HG03039 (cell line): Measurements from ENCODE around the gene GPR17.

Source experiments
- ATAC-seq: cut with Tn5 transposase; IDR thresholded peaks from one replicate; pipeline ENCODE4 v1.9.1; 2021; ENCODE audit warnings: mild to moderate bottlenecking, moderate library complexity; ENCODE audit not compliant: unreplicated experiment

The GPR17 gene

DNA sequence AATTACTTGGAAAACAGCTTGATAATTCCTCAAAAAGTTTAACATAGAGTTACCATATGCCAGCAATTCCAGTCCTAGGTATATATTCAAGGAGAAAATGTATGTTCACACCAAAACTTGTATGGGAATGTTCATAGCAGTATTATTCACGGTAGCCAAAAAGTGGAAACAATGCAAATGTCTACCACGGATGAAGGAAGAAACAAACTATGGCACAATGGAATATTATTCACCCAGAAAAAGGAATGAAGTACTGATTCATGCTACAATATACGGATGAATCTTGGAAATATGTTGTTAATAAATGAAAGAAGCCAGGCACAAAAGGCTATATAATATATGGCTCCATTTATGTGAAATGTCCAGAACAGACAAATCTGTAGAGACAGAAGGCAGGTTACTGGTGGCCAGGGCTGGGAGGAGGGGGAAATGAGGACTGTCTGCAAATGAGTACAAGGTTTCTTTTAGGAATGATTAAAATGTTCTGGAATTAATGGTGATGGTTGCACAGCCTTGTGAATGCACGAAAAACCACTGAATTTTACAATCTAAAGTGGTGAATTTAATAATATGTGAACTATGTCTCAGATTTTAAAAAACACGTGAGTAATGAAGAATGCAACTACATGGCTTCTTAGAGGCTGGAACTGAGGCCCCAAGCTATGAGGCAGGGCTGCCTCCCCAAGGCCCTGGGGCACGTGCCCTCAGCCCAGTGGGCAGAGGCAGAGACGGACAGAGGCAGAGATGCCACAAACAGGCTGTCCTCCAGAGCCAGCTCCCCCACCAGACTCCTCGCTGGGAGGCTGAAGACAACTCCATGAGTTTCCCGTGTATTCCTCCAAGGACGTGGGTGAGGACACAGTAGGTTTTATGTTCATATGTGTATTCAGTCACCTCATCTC is 24.4 kb downstream of the GPR17 start:
- ATAC-seq = no peak

DNA sequence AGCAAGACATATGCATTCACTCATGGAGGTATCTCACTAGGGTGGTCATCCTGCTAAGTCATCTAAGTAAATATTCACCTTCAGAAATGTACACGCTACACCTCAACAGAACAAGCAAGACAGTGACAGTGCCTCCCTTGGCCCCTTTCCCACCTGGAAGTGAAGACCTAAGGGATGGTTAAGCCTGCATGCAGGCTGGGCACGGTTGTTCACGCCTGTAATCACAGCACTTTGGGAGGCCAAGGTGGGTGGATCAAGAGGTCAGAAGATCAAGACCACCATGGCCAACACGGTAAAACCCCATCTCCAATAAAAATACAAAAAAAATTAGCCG is 25.0 kb downstream of the GPR17 start:
- ATAC-seq = no peak

DNA sequence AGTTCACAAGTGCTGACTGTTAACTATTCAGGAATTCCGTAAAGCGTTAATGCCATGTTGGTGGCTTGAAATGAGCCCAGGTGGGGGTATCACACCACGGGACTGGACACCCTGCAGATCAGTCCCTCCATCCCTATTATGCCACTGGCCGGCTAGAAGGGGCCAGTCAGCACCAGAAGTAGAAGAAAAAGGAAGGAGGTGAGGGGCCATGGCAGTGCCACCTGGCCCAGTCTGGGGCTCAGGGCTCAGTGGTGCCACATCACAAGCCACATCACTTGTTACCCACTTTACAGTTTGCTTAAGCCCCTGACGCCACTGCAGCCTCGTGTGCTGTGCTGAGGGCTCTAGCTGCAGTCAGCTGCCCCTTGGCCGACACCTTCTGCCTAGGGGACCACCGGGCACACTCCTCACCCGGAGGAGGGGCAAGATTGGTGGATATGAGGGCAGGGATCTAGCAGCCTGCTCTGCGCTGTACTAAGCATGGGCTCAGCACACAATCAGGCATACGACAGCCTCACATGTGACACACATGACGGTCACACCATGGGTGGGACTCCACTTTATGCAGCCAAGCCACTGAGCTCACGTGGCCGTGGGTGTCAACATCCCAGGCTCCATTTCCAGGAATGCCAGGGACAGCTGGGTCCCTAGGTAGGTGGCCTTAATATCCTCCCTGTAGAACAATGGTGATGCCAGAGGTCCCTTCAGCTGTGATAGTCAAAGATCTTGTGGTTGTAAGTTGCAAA is 25.8 kb downstream of the GPR17 start:
- ATAC-seq = no peak

DNA sequence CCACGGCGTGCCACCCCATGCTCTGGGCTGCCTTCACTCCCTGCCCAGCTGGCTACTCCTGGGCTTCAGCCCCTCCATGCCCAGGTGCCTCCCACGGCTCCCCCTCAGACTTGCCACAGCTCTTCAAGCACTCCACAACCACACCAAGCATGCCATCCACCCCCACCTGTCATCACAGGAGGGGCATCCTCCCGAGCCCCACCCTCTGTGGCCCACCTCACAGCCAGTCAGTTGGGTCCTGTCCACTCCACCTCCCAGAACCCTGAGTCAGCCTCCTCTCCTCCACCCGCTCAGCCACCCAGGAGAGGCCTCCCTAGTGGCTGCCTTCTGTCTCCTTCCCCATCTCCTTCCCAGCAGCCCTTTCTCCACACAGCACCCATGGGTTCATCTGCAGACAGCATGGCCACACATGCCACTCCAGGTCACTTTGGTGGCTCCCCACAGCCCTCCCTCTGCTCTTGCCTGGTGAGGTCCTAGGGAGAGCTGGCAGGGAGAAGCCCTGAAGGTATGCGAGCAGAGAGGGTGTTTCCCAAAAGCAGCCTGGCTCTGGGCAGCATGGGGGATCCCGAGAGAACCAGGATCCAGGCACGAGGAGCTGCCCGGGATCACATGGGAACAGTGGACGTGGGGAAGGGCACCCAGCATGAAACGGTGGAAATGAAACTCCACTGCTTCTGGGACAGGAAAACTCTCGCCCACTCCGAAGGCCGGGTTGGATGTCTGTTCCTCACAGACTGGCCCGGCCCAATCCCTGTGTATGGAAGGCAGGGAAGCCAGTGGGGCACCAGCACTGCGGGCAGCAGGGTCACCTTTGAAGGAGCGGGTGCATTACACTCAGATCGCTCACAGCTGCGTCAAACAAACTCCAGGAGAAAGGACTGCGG is 26.6 kb downstream of the GPR17 start:
- ATAC-seq = no peak

DNA sequence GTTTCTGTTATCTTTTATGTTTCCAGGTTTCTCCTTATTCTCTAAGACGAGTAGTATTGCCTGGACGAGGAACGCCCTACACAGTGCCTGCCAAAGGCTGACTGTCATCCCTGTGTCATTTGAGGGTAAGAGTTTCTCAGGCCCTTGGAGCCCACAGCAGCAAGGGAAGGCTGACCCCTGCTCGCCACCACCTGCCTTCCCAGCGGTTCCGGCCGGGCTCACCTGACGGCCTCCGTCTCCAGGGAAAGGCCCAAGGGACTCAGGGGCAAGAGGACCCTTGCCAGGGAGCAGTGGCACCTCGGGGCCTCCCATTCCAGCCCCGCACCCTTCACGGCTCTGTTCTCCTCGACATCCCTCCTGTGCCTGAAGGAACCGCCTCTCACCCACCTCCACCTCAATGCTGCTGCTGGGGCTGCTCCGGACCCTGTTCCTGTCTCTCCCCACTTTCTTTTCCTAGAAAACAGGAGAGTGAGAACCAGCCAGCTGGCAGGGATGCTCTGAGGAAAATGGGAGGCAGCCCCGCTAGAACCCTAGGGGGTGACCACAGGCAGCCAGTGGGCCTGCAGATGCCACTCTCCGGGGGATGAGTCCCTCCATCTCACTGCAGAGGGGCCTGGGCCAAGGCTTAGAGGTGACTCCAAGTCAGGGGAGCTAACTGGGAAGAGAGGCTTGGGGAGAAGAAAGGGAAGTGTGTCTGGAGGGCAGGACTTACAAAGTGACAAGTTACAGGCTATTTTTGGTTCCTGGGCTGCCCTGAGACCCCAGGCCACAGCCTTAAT is 27.5 kb downstream of the GPR17 start:
- ATAC-seq = no peak

DNA sequence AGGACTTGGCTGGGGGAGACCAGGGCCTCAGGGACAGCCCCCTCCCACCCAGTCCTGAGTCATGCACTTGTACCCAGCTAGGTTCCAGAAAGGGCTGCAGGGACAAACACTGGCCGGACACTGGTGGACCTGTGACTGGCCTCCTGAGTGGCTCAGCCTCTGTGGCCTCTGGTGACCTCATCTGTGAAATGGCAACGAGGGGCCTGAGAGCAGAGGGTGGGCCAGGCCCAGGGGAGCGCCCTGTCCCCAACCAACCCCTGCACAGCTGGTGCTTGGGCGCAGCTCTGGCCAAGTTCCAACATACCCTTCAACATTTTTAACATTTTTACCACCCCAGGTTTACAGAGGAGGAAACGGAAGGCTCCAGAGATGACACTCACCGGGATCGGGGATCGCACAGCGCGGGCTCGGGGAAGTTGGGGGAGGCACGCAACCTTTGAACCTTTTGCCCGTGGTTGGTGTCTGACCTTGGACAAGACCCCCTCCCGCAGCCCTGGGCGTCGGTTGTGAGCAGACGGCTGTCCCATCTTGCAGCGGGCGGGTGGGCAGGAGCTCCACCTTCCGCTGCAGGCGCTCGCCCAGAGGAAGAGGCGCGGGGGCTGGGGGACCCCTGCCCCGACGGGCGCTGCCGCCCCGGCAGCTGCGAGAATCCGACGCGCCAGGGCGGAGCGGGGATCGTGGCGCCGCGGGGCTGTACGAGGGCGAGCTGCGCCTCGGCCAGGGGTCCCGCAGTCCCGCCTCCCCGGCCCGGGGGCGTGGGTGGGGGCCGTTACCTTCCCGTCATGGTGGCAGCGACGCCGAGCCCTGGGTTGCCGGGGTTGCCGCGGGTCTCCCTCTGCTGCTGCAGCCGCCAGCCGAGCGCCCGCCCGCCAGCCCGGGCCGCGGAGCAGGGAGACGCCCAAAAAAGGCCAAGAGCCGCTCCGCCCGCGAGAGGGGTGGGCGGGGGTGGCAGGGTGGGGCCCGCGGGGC is 28.6 kb downstream of the GPR17 start:
- no peak for ATAC-seq

DNA sequence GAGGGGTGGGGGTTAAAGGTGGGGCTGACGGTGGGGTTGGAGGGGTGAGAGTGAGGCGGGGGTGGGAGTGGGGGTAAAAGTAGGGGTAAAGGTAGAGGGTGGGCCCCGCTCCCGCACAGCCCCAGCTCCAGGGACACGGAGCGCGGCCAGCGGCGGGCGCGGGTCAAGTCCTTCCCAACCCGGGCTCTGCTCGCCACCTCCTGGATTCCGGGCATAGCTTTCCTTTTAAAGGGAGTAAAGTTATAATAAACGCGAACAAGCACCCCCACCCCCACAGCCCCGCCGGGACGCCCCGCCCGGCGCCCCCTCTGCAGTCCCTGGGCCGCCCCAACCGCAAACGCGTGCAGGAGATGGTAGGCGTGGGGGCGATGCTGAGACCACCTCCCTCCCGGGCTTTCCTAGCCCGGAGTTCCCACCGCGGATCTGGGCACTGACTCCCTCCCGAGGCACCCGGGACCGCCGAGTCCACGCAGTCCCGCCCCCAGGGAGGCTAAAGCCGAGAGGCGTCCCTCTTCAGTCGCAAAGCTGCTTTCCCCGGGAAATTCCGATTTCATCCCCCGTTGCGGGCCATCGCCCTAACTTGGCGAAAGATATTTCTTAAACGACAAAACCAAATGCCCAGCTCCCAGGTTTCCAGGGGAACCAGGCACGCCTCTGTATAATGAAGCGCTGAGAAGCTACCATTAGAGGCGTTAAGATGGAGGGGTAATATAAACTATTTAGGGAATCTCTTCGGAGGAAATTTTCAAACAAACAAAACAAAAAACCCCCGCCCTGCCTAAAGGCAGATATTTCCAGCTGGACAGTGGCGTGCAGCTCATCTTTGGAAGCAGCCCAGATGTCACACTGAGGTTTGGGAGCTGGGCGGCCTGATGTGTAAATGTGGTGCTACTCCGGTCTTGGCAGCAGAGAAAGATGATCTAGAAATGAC is 29.6 kb downstream of the GPR17 start, which contains the start of gene LIMS2:
Gene LIMS2 (minus strand): TSS at position 200 of the 931 bp plus-strand sequence. CDS start 506 bp downstream, outside the sequence.
- no peak for ATAC-seq

DNA sequence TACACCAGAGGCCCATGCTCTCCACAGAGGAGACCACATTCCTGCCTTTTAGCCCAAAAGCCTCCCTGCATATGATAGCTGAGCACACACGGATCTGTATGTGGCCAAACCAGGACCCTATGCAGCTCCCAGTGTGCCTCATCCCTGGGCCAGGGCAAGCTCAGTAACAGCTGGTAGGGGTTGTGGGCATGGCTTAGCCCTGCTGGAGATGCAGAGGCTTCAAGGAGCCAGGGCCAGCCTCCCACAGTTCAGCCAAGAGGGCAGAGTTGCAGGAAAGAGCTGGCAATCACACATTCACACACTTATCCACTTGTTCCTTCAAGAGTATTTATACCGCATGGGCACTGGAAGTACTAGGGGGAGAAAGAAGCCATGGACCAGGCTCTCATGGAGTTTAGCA is 31.0 kb downstream of the GPR17 start:
- no peak for ATAC-seq

DNA sequence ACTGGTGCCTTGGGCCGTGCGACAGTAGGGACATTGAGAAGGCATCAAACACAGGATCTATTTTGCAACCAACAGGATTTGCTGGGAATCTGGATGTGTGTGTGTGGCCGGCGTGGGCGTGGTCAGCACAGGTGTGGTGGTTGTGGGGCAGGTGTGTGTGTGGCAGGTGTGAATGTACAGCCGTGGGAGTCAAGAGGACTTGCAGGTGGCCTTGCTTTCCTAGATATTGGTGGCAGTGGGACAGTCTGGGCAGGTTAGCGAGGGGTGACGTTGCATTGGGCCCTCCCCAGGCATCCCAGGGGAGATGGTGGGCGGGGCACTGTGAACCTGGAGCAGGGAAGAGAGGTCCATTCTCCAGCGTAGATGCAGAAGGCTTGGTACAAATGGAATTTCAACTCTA is 32.6 kb downstream of the GPR17 start:
- no peak for ATAC-seq

DNA sequence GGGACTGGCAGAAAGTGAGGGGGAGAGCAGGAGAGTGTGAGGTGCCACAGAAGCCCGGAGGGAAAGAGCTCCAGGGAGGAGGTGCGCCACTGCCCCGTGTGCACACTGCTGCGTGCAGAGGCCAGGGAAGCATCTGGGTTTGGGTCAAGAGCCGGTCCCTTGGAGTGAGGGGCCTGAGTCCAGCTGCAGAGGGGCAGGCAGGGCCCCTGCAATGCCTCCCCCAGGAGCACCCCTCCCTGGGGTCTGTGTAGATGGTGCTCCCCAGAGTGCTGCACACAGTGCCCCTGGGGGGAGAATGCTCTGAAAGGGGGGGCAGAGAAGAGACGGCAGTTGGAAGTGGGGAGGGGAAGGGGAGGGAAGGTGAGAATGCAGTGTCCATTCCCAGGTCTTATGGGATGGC is 33.0 kb downstream of the GPR17 start:
- no peak for ATAC-seq

DNA sequence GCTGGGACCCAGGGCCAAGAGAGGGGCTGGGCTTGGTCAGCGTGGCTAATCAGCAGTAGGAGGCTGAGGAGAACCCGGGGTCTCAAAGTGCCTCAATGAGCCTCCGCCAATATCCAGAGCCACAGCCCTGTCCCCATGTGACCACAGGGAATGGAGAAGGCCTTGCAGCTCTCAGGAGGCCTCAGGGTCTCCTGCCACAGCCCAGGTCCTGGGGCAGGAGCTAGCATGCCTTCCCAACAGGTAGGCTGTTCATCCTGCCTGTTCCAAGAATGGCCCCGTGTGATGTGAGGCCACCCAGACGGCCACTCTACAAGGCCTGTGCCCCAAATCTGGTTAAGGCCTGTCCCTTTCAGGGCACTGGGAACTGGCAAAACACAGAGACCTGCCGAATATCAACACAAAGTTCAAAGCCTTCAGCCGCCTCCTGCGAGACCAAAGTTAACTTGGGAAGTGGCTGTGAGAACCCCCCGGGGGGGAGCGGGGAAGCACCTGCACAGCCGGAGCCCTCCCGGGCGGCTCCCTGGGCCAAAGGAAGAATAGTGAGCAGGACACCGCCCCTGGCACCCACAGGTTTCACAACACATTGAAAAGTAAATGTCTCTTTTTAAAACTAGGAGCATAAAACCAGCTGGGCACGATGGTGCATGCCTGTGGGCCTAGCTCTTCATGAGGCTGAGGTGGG is 33.9 kb downstream of the GPR17 start:
- ATAC-seq = no peak

DNA sequence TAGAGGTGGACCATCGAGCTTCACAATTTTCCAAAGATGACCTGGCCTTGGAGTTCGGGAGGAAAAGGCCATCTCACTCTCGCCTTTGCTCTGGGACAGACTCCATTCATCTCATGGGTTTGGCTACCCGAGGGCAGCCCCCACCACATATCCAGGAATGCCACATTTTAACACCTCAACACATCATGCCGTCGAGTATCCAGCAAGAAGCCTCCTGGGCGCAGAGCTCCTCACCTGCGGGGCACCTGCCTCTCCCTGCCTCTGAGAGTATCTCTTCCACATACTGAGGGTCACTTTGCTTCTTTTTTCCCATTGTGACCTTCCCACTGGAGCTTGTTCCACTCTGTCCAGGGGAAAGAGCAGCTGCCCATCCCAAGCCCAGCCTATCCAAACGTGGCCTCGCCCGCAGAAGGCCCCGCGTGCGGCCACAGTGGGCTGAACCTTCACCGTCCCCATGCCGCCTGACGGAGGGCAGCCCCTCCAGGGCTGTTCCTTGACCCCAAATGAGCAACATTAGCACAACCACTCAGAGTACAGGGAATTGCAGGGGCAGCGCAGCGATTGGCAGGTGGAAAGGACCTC is 34.8 kb downstream of the GPR17 start:
- ATAC-seq = no peak

DNA sequence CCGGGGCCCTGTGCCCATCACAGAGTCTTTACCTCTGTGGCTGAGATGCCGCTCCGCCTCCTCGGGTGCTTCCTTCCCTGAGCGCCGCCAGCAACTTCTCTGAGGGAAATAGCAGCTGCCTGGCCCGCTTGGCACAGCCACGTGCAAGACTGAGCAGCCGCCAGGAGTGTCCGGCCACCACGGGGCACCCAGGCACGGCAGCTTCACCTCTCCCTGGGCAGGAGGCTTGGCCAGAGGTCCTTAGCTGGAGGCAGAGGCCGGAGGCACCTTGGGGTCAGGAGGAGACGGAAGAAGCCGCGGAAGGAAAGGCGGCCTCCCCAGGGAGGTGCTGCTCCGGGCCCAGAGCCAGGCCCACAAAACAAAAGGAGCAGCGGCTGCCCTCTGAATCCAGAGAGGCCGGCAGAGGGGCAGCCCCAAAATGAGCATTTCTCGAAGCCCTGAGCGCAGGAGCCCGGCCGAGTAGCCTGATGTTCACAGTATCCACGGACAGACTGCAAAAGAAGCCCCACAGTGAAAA is 35.4 kb downstream of the GPR17 start:
- no peak for ATAC-seq

DNA sequence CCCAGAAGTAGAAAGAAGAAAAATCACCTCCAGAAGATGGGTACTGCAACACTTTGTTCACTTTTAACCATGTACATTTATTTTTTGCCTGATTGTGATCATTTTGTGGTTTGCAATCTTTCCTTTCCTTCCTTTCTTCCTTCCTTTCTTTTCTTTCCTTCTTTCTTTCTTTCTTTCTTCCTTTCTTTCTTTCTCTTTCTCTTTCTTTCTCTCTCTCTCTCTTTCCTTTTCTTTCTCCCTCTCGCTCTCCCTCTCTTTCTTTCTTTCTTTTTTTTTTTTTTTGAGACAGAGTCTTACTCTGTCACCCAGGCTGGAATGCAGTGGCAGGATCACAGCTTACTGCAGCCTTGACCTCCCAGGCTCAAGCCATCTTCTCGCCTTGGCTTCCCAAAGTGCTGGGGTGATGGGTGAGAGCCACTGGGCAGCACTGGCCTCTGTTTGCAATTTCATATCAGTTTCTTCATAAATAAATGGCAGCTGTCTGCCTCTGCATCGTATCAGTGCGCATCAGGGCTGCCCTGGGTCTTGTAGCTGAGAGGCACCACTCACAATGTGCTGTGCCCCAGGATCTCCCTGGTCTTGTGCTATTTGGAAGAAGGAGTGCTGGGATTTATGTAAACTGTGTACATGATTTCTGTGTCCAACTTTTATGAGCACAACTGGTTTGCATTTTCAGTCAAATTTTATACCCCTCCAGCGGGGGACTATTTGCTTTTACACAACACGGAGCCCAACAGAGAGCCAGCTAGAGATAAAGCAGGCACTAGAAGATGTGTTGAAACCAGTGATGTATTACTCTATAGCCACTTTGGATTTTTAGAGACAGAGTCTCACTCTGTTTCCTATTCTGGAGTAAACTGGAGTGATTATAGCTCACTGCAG is 36.3 kb downstream of the GPR17 start:
- no peak for ATAC-seq

DNA sequence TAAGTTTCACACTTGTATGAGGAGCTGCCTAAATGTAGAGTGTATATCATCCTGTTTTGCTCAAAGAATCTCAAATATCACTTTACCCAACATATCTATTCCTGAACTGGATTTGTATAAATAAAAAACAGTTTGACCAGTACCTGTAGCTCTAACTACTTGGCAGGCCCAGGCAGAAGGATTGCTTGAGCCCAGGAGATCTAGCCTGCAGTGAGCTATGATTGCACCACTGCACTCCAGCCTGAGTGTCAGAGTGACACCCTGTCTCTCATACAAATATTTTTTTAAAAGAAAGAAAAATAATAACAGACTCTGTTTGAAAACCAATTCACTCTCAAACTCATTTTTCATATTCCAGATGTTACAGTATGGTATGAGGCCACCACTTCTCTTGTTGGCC is 37.1 kb downstream of the GPR17 start:
- ATAC-seq = no peak

DNA sequence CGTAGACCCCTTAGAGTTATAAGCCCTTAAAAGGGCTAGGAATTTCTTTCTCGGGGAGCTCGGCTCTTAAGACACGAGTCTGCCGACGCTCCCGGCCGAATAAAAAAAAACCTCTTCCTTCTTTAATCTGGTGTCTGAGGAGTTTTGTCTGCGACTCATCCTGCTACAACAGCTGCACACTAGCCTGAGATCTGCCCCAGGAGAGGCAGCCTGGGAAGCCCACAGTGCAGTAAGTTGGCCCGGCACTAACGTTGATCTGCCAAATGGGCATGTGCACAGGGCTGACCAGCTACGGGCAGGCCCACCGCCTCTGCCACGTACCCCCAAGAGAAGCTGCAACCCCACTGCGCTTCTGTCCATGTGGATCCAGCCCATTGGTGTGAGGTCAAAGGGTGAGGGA is 37.8 kb downstream of the GPR17 start:
- no peak for ATAC-seq
